NCI-H1930 (cell line): ENCODE results near the gene GINS2.

Experiments used
- DNase-seq, 2 experiments: peaks; one replicate each; lab custom pipeline; 2025; lab: John Stamatoyannopoulos, UW

The GINS2 gene

DNA sequence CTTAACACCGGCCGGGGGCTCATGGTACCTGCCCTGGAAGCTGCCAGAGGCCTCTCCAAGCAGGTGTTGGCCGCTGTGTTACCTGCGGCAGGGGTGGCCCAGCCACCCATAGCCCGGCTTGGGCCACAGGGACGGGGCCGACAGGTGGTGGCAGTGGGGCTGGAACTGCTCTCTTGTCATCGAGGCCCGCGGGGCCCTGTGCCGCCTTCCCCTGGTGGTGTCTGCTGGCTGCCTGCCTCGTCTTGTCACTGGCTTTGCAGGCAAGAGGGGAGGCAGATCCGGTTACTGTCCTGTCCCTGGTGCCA lies 48.5 kb downstream of the GINS2 start:
- no peak for DNase-seq

DNA sequence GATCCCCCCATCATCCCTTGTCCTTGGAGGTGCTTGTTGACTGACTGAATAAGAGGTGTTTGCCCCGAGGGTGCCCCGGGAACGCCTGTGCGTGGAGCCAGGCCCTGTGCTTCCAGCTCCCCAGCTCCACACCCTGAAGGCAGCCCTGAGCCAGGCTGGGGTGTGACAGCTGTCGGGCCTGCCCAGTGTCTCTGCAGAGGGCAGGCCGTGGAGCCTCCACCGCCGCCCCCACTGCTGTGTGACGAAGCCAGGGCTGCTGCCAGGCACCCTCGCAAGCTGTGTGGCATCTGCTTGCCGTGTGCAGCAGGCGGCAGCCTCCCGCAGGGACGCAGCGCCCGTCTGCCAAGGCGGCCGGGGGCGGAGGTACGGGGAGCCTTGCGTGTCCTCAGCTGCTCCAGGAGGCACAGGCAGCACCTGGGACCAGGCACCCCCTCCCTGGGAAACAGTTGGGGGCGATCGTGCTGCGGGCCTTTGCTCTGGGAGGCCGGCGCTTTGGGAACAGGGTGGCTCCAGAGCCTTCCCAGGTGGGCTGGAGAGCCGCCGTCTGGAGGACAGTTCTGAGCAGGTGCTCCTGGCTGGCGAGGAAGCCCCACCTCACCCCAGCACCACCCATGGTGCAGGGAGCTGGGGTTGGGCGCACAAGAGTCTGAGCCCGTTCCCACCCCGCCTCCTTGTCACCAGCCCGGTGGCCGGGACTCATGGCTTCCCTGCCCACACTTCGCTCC lies 49.1 kb downstream of the GINS2 start:
- no peak for DNase-seq

DNA sequence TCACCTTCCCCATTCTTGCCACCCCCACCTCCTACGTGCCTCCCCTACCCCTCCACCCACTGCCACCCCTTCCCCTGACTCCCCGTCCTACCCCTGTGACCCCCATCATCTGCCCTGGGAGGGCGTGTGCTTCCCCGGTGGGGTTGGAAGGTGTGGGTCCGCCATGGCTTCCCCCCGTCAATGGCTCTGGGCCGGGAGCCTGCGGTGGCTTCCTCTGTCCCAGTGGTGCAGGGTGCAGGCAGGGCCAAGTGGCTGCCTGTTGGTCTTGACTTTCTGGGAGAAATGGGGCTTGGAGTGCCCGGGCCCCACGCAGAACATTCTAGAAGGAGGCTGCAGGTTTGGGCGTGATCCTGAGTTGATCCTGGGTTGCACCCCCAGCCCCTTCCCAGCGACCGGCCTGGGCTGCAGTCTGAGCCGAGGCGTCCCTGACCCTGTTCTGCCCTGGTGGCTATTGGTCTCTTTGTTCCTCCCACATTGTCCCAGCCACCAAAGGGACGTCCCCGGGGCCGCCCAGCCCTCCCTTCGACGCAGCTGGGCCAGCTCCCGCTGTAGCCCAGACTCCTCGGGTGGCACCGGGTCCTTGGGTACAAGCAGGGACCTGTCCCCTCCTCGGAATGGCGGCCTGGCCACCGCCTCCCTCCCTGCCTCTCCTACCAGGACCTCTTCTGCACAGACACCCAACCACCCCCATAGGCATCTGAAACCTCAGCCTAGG lies 49.9 kb downstream of the GINS2 start:
- no peak for DNase-seq

DNA sequence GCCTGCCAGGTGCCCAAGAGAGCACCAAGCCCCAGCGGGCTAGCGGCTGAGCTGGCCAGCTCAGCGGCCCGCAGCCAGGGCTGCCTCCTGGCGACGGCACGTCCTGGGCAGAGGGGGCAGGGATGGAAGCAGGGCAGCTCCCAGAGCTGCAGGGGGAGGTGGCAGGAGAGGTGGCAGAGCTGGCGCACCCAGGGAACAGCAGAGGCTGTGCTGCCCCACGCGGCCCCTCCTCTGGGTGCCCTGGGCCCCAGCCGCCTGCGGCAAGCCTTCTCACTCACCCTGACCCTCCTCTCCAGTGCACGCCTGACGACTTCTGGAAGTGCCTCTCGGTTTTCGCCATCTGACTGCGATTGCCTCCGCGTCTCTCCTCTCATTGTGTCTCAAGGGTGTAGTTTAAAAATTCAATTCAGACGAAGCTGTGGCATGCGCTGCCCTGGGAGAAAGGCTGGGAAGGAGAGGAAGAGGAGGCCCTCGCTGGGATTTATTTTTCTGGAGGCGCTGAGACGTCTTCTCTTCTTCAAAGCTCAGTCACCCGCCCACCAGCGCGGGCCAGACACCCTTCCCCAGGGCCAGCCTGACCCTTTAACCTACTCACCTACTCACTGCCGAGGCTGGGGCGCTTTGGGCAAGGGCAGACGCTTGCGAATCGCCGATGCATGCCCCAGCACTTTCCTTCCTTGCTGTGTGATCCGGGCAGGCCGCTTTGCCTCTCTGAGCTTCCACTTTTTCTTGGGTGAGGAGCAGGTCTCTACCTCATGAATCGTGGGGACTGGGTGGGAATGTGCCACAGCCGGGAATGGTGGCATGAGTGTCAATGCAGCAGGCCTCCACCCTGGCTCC lies 50.7 kb downstream of the GINS2 start:
- no peak for DNase-seq

DNA sequence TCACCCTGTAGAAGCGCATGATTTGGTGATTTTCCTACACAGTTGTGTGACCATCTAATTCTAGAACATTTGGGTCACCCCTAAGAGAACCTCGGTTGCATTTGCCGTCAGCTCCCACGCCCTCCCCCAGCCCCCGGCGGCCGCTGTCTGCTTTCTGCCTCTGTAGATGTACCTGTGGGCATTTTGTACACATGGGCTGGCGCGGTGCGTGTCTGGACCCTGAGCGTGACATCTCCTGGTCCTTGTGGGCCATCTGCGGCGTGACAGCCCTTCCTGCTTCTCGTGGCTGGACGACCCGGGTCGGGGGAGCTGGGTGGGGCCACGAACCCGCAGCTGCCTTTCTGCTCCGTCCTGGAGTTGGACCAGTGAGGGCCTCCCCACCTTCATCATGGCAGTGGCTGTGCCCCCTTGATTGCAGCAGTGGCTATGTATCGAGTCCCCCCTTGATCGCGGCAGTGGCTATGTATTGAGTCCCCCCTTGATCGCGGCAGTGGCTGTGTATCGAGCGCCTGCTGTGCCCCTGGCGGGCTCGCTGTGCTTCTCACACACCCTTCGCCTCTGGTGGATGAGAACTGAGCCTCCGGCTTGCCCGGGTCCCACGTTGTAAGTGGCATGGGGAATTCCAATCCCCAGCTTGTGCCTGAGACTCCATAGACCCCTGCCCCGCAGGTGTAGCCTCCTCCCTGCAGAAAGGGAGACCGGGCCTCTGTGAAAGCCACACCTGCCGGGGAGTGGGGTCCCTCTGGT lies 51.5 kb downstream of the GINS2 start:
- no peak for DNase-seq

DNA sequence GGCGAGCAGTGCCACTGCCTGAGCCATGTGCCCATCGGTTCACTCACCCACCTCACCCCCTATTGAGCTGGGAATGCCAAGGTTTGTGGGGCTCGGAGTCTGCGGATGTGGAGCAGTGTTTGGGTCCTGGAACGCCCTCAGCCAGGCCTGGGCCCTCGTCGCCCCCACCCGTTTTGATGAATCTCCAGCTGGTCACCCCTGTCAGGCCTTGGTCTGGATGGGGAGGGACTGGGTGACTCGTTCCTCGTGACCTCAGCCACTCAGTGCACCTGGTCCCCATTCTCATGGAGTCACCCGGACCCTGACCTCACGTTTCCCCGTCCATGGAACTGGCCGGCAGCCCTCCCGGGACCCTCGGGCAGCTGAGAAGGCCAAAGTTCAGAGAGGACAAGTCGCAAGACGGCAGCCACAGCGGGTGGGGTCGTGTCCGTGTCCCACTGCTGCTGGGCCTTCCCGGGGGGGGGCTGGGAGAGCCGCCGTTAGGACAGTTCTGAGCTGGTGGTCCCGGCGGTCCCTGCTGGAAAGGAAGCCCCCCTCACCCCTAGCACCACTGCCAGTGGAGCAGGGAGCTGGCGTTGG lies 52.4 kb downstream of the GINS2 start:
- no peak for DNase-seq

DNA sequence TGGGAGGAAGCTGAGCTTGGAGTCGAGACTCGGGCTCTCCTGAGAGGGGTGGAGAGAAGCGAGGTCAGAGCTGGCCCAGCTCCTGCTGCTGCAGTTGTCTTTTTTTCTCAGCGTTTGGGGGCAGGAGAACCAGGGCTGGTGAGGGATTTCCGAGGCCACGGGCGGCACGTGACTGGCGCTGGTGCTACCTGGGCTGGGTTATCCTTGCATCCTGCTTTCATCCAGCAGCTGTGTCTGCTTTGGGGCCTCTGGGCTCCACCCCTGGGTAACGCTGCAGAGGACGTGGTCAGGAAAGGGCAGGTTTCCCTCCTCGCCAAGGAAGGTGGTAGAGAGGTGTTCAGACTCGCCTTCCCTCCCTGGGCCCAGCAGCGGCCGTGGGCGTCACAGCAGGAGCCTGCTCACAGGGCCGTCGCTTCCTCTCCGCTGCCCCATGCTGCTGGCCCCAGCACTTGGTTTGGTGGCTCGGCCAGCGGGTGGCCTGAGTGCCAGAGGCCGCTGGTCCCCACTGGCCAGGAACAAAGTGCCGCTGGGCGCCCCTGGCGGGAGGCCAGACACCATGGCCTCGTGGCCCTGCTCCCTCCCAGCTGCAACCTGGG lies 53.1 kb downstream of the GINS2 start:
- DNase-seq: no peak

DNA sequence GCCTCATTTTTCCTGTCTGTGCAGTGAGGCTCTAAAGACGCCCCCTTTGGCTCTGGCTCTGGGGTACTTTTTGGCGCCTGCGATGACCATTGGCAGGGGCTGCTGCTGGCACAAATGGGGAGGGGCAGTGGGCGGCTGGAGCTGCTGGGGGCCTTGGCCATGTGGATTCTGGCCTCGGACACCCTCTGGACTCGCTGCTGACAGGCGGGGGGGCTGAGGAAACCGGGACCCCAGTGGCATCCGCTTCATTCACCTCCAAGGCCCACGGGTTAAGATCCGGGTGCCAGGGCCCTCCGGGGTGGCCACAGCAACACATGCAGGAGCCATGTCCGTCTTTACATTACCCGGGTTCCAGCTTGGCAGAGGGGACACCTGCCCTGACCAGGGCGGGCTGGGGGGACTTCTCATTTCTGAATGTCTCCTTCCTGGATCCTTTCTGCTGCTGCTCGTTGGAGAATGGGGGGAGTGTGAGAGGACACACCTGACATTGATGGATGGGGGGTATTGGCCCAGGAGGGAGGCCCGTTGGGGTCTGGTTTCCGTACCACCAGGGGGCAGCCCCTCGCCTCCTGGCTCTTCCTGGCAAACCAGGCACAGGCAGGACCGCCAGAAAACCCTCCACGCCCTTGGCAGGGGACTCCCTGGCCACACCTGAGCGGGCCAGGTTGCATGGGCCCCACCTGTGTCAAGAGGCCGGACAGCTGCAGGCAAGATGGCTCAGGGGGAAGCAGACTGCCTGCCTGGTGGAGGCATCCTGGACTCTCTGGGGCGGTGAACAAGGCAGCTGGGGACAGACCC lies 53.8 kb downstream of the GINS2 start:
- DNase-seq: no peak

DNA sequence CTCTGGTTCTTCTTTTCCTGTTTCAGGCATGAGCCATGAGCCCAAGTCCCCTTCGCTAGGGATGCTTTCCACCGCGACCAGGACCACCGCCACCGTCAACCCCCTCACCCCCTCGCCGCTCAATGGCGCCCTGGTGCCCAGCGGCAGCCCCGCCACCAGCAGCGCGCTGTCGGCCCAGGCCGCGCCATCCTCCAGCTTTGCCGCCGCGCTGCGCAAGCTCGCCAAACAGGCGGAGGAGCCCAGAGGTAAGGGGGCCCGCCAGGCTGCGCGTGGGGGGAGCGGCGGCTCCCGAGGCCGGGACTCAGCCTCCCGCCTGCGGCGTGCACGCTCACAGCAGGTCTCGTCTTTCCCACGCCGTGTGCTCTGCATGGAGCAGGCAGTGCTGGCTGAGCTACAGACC lies 54.9 kb downstream of the GINS2 start:
- no peak for DNase-seq

DNA sequence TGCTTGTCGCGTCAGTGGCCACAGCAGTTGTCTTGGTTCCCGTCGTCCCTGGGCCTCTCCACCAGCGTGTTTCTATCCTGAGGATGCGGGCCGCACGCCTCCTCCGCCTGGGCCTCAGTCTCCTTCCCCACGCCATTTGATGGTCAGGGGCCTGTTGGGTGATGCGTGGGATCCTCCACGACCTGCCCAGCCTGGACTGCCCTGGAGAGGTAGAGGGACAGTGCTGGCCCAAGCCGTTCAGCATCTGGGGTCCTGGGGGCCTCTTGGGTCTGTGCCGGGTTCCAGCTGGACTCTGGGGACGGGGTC lies 55.4 kb downstream of the GINS2 start:
- no peak for DNase-seq

DNA sequence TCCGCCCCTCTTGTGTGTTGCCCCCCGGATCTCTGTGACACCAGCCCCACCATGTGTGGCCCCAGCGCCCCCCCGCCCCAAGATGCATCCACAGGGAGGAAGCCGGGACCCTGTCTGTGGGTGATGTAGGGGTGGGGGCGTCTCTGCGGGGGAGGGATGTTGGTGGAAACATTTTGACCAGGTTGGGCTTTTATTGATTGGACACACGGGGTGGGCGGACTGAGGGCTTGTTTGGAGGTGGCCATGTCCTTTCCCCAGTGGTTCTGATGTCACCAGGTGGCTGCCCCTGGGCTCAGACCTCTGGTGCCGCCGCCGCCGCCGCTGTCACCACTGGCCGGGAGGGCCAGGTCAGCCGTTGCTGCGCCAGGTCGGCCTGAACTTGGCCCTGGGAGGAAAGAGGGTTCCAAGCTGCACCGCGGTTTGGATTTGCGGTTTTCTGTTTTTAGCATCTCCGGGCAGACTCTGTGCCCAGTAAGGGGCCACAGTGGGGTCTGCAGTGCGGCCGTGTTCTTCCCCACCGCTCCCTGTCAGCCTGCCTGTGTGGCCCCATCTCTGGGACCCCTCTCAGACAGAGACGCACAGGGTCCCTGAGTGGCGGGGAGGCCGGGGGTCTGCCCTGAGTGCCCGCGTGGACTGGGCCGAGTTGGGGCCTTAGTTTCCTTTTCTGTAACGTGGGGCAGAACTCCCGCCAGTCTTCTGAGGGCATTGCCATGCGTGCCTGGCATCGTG lies 55.9 kb downstream of the GINS2 start:
- DNase-seq: no peak

DNA sequence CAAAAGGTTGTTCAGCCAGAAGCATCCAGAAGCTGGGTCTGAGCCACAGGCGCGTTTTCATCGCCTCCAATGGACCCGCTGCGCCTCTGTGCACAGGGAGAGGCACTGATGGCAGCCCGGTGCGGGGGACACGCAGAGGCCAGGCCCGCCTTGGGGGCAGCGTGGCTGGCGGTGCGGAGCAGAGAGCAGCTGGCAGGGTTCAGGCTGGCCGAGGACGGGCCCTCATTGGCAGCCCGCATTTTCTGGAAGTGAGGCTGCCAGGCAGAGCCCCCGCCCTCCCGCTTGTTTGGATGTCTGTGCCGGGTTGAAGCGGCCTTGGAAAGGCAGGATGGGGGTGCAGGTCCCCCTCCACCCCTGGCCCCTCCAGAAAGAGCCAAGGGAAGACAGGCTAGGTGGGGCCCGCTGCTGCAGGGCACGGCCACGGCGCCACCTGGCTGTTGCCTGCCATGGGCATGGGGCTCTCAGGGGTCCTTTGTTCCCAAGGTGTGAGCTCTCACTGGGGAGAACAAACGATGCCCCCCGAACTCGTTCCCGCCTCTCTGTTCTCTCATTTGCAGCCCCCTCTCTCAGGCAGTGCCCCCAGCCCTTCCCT lies 56.9 kb downstream of the GINS2 start:
- no peak for DNase-seq

DNA sequence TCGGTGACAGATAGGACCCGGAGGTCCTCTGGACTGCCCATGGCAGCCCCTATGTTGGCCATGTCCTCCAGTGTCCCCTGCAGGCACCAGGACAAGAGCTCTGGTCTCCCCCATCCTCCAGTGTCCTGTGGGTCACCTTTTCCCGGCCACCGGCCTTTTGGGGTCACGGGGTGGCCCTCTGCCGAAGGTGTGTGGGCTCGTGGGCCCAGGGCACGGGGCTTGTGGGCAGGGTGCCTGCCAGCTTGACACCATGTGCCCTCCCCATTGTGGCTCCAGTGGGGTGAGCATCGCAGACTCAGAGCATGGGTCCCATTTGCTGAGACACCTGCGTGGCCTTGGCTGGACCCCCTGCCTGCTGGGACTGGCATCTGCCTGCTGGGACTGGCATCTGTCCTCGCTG lies 57.5 kb downstream of the GINS2 start:
- no peak for DNase-seq

DNA sequence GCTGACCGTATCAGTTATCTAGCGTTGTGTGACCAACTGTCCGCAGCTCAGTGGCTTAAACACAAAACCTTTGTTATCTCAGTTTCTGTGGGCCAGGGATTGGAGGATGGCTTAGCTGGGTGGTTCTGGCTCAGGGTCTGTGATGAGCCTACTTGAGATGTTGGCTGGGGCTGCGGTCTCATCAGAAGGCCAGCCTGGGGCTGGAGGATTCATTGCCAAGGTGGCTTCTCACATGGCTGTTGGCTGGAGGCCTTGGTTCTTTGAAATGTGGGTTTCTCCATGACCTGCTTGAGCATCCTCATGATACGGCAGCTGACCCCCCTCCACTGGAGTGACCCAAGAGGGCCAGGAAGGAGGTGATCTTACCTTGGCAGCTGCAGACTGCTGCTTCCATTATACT lies 58.9 kb downstream of the GINS2 start:
- DNase-seq: no peak

DNA sequence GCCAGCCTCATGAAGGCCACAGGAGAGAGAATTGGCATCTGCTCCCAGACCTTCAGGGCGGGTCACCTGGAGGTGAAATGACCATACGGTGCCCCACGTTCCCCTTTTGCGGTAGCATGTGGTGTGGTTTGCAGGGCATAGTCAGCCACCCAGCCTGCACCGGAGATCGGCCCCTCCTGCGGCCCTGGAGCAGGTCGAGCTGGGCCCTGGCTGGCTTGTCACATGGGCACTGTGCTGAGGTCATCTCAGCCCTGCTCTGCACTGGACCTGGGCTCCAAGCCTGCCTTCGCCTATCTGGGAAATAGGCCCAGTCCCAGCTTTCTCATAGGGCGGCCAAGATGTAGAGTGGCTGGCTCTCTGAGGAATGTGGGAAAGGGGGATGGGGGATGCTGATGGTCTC lies 59.4 kb downstream of the GINS2 start:
- DNase-seq: no peak

DNA sequence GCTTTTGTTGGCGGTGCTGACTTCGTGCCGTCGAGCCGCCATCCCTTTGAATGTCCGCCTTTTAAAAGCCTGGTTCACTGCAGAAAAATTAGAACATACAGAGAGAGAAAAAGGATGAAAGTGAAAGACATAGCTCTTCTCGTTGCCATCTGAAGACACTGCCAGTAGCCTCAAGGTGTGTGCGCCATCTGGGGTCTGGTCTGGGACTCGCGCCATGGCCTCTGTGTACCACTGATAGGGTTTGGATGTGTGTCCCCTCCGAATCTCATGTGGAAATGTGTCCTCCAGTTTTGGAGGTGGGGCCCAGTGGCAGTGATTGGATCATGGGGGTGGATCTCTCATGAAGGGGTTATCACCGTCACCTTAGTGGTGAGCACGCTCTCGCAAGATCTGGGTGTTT lies 60.1 kb downstream of the GINS2 start:
- no peak for DNase-seq

DNA sequence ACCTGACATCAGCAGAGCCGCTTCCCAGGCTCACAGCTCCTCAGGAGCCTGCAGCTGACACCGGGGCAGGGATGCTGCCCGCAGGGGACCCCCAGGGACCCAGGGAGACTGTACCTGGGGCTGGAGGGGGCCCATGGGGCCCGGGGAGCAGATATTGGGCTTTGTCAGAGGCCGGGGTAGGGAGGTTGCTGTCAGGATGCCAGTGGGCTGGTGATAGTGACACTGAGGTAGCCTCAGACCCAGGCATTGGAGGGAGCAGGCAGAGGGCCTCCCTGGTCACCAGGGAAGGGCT lies 60.5 kb downstream of the GINS2 start:
- DNase-seq: no peak

DNA sequence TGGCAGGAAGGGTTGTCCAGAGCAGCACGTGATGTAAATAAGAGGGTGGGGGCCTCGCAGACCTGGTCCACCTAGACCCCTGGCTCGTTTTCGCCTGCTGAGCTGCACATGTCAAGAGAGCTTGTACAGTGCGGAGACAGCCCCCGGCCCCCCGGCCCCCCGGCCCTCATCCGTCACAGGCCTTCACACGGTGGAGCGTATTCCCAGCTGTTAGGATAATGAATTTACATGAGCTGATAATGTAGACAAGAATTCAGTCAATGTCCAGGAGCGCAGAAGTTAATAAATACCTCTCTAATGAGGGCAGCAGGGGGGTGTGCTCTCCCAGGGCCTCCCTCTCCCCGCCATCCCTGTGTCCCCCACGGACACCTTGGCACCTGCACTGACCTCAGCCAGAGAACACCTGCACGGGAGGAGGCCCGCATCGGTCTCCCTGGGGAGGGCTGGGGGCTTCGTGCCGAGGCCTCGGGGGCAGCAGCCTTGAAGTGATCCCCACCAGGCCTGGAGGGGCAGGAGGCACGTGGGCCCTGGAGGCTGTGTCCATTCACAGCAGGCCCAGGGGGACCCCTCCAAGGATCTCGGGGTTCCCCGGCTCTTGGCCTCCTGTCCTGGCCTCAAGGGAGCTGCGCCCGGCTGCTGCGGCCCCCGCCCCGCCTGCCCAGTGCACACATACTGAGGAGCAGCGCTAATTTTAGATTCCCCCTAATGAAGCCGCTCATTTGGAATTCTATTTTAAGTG lies 61.1 kb downstream of the GINS2 start:
- DNase-seq: no peak

DNA sequence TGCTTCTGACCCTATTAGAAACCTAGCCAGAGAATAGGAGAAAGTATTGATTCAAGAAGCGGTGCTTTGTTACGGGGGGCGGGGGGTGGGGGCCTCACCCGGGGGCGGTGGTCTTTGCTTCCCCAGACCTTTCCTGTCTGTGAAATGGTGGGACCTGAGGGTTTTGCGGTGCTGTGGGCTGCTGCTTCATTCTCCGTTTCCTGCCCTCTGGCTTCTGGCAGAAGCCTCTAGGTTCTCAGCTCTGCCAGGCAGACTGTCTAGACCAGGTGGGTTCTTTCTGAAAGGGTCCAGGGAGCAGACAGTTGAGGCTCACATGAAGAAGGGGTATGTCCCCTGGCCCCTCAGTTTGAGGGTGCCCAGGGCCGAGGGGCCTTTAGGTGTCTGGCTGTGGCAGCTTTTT lies 61.7 kb downstream of the GINS2 start:
- DNase-seq: no peak
